GM21423 (cell line): ENCODE data around the gene SOD3.

Experiments
- ATAC-seq: cut with Tn5 transposase; IDR thresholded peaks from one replicate; pipeline ENCODE4 v1.9.1; 2021; ENCODE audit warnings: mild to moderate bottlenecking, moderate library complexity; ENCODE audit not compliant: unreplicated experiment

The SOD3 gene

GRCh38 chr4:24775032-24775605 lies 20.3 kb upstream of the SOD3 start:
- no peak for ATAC-seq

- ATAC-seq, result no peak
Observed at GRCh38 chr4:24775750-24776149, 19.6 kb upstream of the SOD3 start.

- ATAC-seq, result no peak
Observed at GRCh38 chr4:24777536-24778463, 17.6 kb upstream of the SOD3 start.

- ATAC-seq, result no peak
Observed at GRCh38 chr4:24778464-24779225, 16.7 kb upstream of the SOD3 start.

- no peak for ATAC-seq
Observed at GRCh38 chr4:24780936-24781495, 14.4 kb upstream of the SOD3 start.

DNA sequence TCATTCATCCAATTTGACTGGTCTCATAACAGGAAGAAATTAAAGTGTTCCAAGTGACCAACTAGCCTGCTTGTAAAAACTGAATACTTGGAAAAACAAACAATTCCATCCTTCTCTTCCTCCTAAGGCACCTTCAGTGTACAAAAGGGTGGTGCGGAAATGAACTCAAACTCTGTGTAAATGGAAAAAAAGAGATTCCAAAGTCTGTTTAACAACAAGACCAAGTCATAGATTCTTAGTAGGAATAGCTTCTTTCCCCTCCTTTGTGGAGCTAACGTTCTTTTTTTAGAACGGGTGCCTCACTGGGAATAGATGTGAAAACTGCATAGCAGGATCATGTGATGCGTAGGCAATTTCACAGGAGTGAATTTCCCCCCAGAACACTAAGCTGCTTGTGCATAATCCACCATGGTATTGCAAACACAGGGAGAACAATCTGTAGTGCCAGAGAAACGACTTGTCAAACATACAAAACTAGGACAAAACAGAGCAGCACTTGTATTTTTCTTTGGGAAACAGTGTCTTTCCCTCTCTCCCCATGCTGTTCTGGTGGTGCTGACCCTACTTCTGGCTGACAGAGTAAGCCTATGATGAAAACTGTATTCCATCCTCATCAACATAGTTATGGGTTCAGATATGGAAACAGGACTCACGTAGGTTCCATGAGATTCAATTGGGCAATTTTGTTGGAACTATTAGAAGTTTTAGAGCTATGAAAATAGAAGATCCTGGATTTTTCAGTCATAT lies 13.2 kb upstream of the SOD3 start:
- no peak for ATAC-seq

- no peak for ATAC-seq
Observed at GRCh38 chr4:24783506-24783905, 11.9 kb upstream of the SOD3 start.

GRCh38 chr4:24791043-24791442 lies 4.3 kb upstream of the SOD3 start:
- ATAC-seq, result no peak

GRCh38 chr4:24792552-24792951 lies 2.8 kb upstream of the SOD3 start:
- ATAC-seq, result no peak

GRCh38 chr4:24793219-24794005 lies 2.0 kb upstream of the SOD3 start:
- ATAC-seq, result no peak

- no peak for ATAC-seq
Observed at GRCh38 chr4:24794051-24794450, 1.3 kb upstream of the SOD3 start.

DNA sequence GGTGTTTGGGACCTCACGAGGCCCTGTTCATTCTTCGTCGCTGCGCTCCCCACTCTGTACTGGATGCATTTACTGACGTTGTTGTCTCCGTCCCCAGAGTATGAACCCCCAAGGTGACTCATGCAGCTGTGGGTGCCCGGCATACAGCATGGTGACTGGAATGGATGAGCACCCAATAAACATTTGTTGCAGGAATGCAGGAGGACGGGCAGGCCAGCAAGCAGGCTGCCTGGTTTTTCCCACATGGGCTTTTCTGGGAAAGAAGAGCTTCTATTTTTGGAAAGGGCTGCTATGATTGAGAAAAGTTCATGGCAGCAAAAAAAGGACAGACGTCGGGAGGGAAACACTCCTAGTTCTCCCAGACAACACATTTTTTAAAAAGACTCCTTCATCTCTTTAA lies 893 bp upstream of the SOD3 start:
- ATAC-seq, result no peak

GRCh38 chr4:24795666-24796381 lies 451 bp downstream of the SOD3 start:
- ATAC-seq, result no peak

DNA sequence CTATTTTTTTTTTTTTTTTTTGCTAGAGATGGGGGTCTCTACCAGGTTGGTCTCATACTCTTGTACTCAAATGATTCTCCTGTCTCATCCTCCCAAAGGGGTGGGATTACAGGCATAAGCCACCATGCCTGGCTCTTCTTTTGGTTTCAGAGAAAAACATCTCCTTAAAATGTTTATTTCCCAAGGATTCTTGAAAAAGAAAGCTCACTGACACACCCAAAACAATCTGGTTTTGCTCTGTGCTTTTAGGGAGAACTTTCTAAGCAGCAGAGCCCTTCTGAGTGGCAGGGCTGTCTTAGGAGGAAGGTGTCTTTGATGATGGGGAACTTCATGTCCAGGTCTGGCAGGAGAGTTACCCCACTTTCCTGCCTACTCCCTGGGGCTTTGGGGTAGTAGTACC lies 1.2 kb downstream of the SOD3 start:
- ATAC-seq, result no peak

DNA sequence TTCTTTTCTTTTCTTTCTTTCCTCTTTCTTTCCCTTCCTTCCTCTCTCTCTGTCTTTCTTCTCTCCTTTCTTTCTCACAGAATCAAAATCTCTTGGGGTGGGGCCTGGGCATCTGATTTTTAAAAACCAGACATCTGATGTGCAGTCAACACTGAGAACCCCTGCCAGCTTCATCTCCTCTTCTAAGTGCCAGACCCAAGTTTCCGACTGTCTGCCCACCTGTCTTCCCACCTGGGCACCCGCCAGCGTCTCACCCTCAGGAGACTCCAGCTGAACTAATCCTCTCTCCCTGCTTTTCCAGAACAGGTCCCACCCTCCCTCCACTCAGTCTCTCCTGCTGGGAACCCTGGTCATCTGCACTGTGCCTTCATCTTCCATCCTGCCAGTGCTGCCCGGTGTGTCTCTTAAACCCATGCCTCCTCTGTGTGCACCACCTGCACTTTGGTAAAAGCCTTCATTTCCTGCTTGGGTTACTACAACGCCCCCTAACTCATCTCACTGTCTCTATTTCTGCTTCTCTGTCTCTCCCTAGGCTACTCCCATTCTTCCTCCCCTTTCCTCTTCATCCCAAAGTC lies 2.8 kb downstream of the SOD3 start:
- no peak for ATAC-seq

GRCh38 chr4:24799196-24799543 lies 3.8 kb downstream of the SOD3 start:
- ATAC-seq, result no peak

- no peak for ATAC-seq
Observed at GRCh38 chr4:24799544-24800324, 4.4 kb downstream of the SOD3 start.

- ATAC-seq, result no peak
Observed at GRCh38 chr4:24800325-24800895, 5.0 kb downstream of the SOD3 start.
